ENCODE measurements around the gene SFSWAP.
"Not testable (repeated sequence)": the region's sequence is repeated elsewhere in the genome, so short reads cannot be mapped to it uniquely, and the experiment has no call there.

Gene SFSWAP

DNA sequence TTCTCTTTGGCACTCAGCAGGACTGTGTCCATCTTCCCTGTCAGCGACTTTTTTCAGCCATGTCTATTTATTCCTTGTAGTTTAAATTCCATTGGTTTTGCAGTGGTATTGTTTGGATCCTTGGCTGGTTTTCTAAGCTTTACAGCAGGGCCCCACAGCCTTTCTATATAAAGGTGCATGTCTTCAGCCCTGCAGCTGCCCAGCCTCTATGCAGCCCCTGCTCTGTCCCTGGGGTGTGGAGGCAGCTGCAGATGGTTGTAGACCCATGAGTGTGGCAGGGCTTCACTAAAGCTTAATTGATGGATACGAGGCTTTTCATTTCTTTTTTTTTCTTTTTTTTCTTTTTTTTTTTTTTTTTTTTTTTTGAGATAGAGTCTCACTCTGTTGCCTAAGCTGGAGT is 29.7 kb downstream of the SFSWAP start:
- no peak for DNase-seq (ENCODE audit: low spot score)
- Histone ChIP-seq H3K27ac (no peak overlapping the region), H3K4me3 (no peak overlapping the region)
- TF ChIP-seq CTCF (IDR thresholded peaks at IDR 0.05): no peak

- not testable (repeated sequence) for H3K27ac ChIP-seq; H3K4me3 ChIP-seq; DNase-seq (ENCODE audit: low spot score)
Observed at GRCh38 chr12:131742761-131743160, 31.9 kb downstream of the SFSWAP start.

DNA sequence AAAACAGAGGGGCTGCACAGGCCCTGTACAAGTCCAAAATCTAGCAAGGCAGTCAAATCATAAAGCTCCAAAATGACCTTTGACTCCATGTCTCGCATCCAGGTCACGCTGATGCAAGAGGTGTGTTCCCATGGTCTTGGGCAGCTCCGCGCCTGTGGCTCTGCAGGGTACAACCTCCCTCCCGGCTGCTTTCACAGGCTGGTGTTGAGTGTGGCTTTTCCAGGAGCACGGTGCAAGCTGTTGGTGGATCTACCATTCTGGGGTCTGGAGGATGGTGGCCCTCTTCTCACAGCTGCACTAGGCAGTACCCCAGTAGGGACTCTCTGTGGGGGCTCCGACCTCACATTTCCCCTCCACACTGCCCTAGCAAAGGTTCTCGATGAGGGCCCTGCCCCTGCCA is 32.5 kb downstream of the SFSWAP start:
- not testable (repeated sequence) for H3K4me3 ChIP-seq; DNase-seq (ENCODE audit: low spot score); H3K27ac ChIP-seq

- not testable (repeated sequence) for H3K27ac ChIP-seq; H3K4me3 ChIP-seq; DNase-seq (ENCODE audit: low spot score)
Observed at GRCh38 chr12:131743880-131744279, 33.0 kb downstream of the SFSWAP start.

DNA sequence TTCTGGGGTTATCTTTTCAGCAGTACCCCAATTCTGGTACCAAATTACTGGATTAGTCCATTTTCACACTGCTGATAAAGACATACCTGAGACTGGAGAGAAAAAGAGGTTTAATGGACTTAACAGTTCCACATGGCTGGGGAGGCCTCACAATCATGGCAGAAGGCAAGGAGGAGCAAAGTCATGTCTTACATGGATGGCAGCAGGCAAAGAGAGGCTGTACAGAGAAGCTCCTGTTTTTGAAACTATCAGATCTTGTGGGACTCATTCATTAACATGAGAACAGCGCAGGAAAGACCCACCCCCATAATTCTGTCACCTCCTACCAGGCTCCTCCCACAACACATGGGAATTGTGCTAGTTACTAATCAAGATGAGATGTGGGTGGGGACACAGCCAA is 33.8 kb downstream of the SFSWAP start:
- not testable (repeated sequence) for DNase-seq (ENCODE audit: low spot score); H3K4me3 ChIP-seq; H3K27ac ChIP-seq

GRCh38 chr12:131745706-131746105 is 34.8 kb downstream of the SFSWAP start:
- Histone ChIP-seq H3K27ac (no peak overlapping the region), H3K4me3 (no peak overlapping the region)
- TF ChIP-seq CTCF (IDR thresholded peaks at IDR 0.05): no peak
- no peak for DNase-seq (ENCODE audit: low spot score)

DNA sequence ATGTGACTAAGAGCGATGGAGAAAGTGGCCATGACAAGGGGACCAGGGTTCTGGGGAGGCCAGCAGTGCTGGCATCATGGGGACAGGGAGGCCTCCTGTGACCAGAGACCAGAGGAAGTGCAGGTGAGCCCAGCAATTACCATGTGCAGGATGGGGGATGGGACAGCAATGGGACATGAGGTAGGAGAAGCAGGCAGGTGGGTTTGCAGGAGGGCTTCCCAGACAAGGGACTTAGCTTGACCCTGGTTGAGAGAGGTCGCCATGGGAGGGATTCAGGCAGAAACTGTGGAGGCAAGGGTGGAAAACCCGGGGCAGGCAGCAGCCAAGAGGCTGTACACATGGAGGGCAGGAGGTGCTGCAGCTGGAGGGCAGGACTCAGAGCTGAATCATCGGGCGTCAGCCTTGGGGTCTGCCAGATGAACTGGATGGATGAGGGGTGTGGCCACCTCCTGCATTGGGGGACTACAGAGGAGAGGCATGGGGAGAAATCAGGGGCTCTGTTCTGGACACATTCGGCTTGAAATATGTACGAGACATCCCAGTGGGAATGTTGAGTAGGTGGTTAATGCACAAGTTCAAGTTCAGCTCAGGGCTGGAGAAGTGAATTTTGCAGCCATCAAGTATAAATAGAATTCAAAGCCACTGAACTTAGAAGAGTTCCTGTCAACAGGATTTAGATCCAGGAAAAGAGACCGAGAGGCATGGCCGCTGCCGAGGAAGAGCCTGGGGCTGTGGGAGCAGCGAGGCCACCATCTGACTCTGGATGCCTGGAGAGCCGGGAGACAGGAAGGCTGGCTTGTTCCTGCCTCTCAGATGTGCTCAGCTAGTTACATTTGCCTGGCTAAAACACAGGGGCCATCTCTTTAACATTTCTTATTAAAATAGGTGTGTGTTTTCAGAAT is 36.6 kb downstream of the SFSWAP start:
- no peak overlapping the region for H3K27ac ChIP-seq
- DNase-seq (ENCODE audit: low spot score): no peak
- TF ChIP-seq CTCF (IDR thresholded peaks at IDR 0.05): no peak
- H3K4me3 ChIP-seq: no peak overlapping the region

DNA sequence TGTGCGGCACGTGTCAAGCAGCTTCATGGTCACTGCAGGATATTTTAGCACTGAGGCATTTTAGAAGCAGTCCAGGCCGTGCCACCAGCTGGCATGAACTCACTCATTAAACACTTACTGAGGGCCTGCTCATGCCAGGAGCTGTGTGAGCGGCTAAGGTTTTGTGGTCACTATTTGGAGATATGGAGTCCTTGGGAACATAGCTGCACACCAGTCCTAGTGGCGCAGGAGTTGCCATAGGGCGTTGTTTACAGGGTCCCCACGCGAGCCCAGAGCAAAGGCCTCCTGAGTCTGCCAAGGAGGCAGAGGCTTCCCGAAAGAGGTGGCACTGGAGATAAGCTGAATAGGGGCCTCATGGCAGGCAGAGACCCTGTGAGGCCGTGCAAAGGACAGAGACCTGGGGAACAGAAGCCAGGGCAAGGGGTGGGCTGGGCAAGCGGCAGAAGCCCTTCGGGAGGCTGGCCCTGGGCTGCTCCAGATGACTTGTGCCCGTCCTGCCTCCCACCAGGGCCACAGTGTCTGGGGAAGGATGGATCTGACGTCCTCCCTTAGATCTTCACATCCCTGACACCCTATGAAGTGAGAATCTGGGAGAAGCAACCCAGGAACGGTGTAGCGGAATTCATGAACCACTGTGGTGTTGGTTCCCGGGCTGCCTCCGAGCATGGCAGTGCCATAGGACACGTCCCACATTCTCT is 38.9 kb downstream of the SFSWAP start:
- TF ChIP-seq CTCF (IDR thresholded peaks at IDR 0.05): no peak
- Histone ChIP-seq H3K4me3 (no peak overlapping the region), H3K27ac (no peak overlapping the region)
- no peak for DNase-seq (ENCODE audit: low spot score)

DNA sequence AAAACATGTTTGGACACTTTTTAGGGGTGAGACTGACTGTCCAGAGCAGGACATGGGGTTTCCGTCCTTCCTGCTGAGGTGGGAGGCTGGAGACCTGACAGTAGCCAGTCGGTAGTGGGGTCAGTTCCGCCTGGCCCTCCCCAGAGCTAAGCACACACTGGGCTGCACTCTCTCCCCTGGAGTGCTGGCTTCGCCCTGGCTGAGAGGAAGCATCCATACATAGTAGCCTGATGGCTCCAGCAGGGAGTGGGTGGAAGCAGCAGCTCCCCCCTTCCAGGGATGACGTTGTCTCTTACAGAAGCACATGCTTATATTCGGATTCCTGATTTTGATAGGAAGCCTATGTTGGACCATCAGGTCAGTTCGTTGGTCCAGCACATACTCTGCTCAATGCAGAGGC is 40.4 kb downstream of the SFSWAP start:
- DNase-seq (ENCODE audit: low spot score): no peak
- Histone ChIP-seq H3K27ac (no peak overlapping the region), H3K4me3 (no peak overlapping the region)
- TF ChIP-seq CTCF (IDR thresholded peaks at IDR 0.05): no peak
